ENCODE measurements around the gene TRIM31. TPM values are rescaled to one million over a fixed set of nuclear protein-coding genes. Genes with fewer than 3 reads are reported as not detected.
"Not testable (repeated sequence)": the region's sequence is repeated elsewhere in the genome, so short reads cannot be mapped to it uniquely, and the experiment has no call there.

Gene TRIM31
- total and polyA plus RNA-seq, 4 donors, result 0.30 to 1.4 (median 0.31) TPM; not detected in 1

DNA sequence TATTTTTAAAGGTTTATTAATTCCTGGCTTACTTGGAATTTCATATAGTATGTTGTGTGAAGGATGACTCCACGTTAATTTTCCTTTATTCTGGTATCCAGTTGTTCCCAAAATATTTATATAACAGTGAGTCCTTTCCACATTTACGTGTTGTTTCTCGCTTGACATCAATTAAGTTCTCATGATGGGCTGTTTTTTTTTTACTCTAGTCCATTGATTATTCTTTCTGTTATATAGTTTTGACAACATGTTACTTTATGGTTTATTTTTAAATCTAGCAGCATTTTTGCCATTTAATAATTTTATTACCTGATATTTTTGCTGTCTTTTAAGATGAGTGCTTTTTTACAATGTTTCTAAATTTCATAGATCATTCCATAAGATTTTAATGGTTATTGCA, 29.8 kb upstream of the TRIM31 start:
- no peak for DNase-seq

DNA sequence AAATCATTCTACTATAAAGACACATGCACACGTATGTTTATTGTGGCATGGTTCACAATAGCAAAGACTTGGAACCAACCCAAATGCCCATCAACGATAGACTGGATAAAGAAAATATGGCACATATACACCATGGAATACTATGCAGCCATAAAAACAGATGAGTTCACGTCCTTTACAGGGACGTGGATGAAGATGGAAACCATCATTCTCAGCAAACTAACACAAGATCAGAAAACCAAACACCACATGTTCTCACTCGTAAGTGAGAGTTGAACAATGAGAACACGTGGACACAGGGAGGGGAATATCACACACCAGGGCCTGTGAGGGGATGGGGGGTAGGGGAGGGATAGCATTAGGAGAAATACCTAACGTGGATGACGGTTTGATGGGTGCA, 27.4 kb upstream of the TRIM31 start:
- H3K36me3 ChIP-seq (ENCODE audit: control insufficient read depth in 4 of 4, insufficient read depth in 4 of 4, low read length in 4 of 4); ATAC-seq (ENCODE audit: insufficient read depth, low FRiP score); H3K4me1 ChIP-seq (ENCODE audit: control insufficient read depth in 5 of 5, insufficient read depth in 5 of 5, low read length in 5 of 5); DNase-seq; H3K9ac ChIP-seq (ENCODE audit: insufficient read depth in 1 of 2, low read length in 2 of 2); H3K27ac ChIP-seq (ENCODE audit: low read depth in 1 of 2, low read length in 1 of 2); H3K4me3 ChIP-seq; H3K9me3 ChIP-seq (ENCODE audit: control insufficient read depth in 4 of 4, insufficient read depth in 3 of 4, low read length in 3 of 4): not testable (repeated sequence)
- WGBS, 2 donors, result 83 to 90% methylated on average over 8 of the region's 8 CpGs
- peaks cover 0 to 28% (median 0%) of the 10 kb centered on the region in 3 donors for H3K27me3 ChIP-seq (ENCODE audit: control insufficient read depth in 3 of 3, insufficient read depth in 3 of 3, low read length in 2 of 3)

More for the DNA sequence above, 29.8 kb upstream of the TRIM31 start:
- no peak for ATAC-seq (ENCODE audit: insufficient read depth, low FRiP score)
- H3K9me3 ChIP-seq (ENCODE audit: control insufficient read depth in 4 of 4, insufficient read depth in 3 of 4, low read length in 3 of 4), result no peaks in the 10 kb centered on the region
- H3K27ac ChIP-seq (ENCODE audit: low read depth in 1 of 2, low read length in 1 of 2), result no peak overlapping the region
- H3K36me3 ChIP-seq (ENCODE audit: control insufficient read depth in 4 of 4, insufficient read depth in 4 of 4, low read length in 4 of 4), result no peaks in the 10 kb centered on the region
- no peaks in the 10 kb centered on the region for H3K4me1 ChIP-seq (ENCODE audit: control insufficient read depth in 5 of 5, insufficient read depth in 5 of 5, low read length in 5 of 5)
- 75 to 88% methylated on average over 3 of the region's 3 CpGs for WGBS, 2 donors
- TF ChIP-seq, protein P1, sequence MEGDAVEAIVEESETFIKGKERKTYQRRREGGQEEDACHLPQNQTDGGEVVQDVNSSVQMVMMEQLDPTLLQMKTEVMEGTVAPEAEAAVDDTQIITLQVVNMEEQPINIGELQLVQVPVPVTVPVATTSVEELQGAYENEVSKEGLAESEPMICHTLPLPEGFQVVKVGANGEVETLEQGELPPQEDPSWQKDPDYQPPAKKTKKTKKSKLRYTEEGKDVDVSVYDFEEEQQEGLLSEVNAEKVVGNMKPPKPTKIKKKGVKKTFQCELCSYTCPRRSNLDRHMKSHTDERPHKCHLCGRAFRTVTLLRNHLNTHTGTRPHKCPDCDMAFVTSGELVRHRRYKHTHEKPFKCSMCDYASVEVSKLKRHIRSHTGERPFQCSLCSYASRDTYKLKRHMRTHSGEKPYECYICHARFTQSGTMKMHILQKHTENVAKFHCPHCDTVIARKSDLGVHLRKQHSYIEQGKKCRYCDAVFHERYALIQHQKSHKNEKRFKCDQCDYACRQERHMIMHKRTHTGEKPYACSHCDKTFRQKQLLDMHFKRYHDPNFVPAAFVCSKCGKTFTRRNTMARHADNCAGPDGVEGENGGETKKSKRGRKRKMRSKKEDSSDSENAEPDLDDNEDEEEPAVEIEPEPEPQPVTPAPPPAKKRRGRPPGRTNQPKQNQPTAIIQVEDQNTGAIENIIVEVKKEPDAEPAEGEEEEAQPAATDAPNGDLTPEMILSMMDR (IDR thresholded peaks at IDR 0.05; ENCODE audit: control extremely low read depth, extremely low read depth), result no peak
- H3K27me3 ChIP-seq (ENCODE audit: control insufficient read depth in 3 of 3, insufficient read depth in 3 of 3, low read length in 2 of 3), result peaks cover 0 to 25% (median 2%) of the 10 kb centered on the region in 3 donors
- H3K4me3 ChIP-seq, result no peak overlapping the region
- no peak overlapping the region for H3K9ac ChIP-seq (ENCODE audit: insufficient read depth in 1 of 2, low read length in 2 of 2)

DNA sequence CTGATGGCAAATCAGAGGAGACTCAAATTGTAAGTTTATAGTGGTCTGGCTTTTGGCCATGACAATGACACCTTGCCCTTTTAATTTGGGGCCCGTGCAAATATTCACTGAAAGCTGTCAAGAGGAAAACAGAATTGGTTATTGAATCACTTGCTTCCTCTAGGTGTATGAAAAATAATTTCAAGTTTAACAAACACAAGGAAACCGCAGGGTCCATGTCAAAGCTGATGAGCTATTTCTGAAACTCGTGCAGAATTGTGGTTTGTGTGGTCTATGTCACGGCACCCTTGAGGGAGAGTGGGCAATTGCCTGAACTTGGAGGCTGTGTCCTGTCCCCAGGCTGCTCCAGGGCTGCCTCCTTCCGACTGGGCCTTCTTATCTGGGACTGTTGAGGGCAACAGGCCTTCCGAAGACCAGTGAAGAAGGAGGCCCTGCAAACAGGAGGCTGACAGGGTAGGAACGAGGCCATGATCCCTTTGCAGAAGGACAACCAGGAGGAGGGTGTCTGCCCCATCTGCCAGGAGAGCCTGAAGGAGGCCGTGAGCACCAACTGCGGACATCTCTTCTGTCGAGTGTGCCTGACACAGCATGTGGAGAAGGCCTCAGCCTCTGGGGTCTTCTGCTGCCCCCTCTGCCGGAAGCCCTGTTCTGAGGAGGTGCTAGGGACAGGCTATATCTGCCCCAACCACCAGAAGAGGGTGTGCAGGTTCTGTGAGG, 23.8 kb upstream of the TRIM31 start:
- Histone ChIP-seq H3K9ac (ENCODE audit: insufficient read depth in 1 of 2, low read length in 2 of 2) (no peak overlapping the region), H3K27ac (ENCODE audit: low read depth in 1 of 2, low read length in 1 of 2) (no peak overlapping the region), H3K9me3 (ENCODE audit: control insufficient read depth in 4 of 4, insufficient read depth in 3 of 4, low read length in 3 of 4) (no peaks in the 10 kb centered on the region), H3K36me3 (ENCODE audit: control insufficient read depth in 4 of 4, insufficient read depth in 4 of 4, low read length in 4 of 4) (no peaks in the 10 kb centered on the region), H3K4me3 (no peak overlapping the region), H3K4me1 (ENCODE audit: control insufficient read depth in 5 of 5, insufficient read depth in 5 of 5, low read length in 5 of 5) (no peaks in the 10 kb centered on the region), H3K27me3 (ENCODE audit: control insufficient read depth in 3 of 3, insufficient read depth in 3 of 3, low read length in 2 of 3) (peaks cover 0 to 19% (median 3%) of the 10 kb centered on the region in 3 donors)
- 61 to 69% methylated on average over 11 of the region's 11 CpGs for WGBS, 2 donors
- DNase-seq, result no peak
- TF ChIP-seq, protein P1 (IDR thresholded peaks at IDR 0.05; ENCODE audit: control extremely low read depth, extremely low read depth), result no peak
- no peak for ATAC-seq (ENCODE audit: insufficient read depth, low FRiP score)

DNA sequence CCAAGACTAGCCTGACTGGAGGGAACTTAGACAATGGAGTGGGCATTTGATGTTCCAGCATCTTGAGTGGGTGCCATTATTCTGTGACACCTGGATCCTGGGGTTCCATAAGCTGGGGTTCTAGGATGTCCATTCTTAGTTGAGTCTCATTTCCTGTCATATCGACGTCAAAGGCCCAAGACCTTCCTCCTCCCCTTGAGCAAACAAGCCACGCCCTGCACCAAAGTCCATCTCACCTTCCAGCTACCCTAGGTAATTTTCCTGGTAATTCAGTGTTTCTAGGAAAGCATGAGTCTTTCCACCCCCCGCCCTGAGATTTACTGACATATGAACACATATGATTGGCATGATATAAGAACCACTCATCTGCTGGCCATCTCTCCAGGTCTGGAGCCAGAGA, 22.9 kb upstream of the TRIM31 start, which contains the start of gene TRIM40:
Gene TRIM40 (plus strand): TSS at position 384 of the 400 bp plus-strand sequence. CDS start 897 bp downstream, outside the sequence.
- H3K4me3 ChIP-seq, result no peak within 1 kb of the TSS
- no peaks in the 10 kb centered on the region for H3K4me1 ChIP-seq (ENCODE audit: control insufficient read depth in 5 of 5, insufficient read depth in 5 of 5, low read length in 5 of 5)
- H3K9ac ChIP-seq (ENCODE audit: insufficient read depth in 1 of 2, low read length in 2 of 2), result no peak within 1 kb of the TSS
- DNase-seq, result no peak
- H3K36me3 ChIP-seq (ENCODE audit: control insufficient read depth in 4 of 4, insufficient read depth in 4 of 4, low read length in 4 of 4), result no peaks in the 10 kb centered on the region
- ATAC-seq (ENCODE audit: insufficient read depth, low FRiP score), result no peak
- no peaks in the 10 kb centered on the region for H3K9me3 ChIP-seq (ENCODE audit: control insufficient read depth in 4 of 4, insufficient read depth in 3 of 4, low read length in 3 of 4)
- 68 to 71% methylated on average over 4 of the region's 4 CpGs for WGBS, 2 donors
- no peak within 1 kb of the TSS for H3K27ac ChIP-seq (ENCODE audit: low read depth in 1 of 2, low read length in 1 of 2)
- TF ChIP-seq, protein P1 (IDR thresholded peaks at IDR 0.05; ENCODE audit: control extremely low read depth, extremely low read depth), result no peak
- H3K27me3 ChIP-seq (ENCODE audit: control insufficient read depth in 3 of 3, insufficient read depth in 3 of 3, low read length in 2 of 3), result peaks cover 0 to 15% (median 10%) of the 10 kb centered on the region in 3 donors

All from lung (tissue), 12 donors.